Effector memory CD8-positive, alpha-beta T cell (primary cell): ENCODE measurements around the gene CERK.
"Not testable (repeated sequence)": the region's sequence is repeated elsewhere in the genome, so short reads cannot be mapped to it uniquely, and the experiment has no call there.

Experiments
- ATAC-seq: fragments of 150-1000 bp; cut with Tn5 transposase; replicated peaks from 2 replicates; pipeline ENCODE4 v1.10.0; 2021; ENCODE audit warnings: mild to moderate bottlenecking, moderate library complexity
- DNase-seq, 3 experiments: peaks; one replicate each; pipeline ENCODE4 v3.0.0; 2021
- H3K27ac Mint-ChIP-seq, 2 donors: one replicate each; pipeline ENCODE4 v1.8.0; 2022; ENCODE audit warnings: mild to moderate bottlenecking in 2 of 2, mixed read lengths in 2 of 2, moderate library complexity in 2 of 2
- H3K27me3 Mint-ChIP-seq, 2 donors: one replicate each; pipeline ENCODE4 v1.8.0; 2022; ENCODE audit warnings: mixed read lengths in 2 of 2
- H3K36me3 Mint-ChIP-seq: one replicate; pipeline ENCODE4 v1.8.0; 2022; ENCODE audit warnings: mild to moderate bottlenecking, moderate library complexity, mixed read lengths; ENCODE audit not compliant: insufficient read depth
- H3K4me1 Mint-ChIP-seq, 2 donors: one replicate each; pipeline ENCODE4 v1.8.0; 2022; ENCODE audit warnings: low read depth in 2 of 2, mixed read lengths in 2 of 2
- H3K4me3 Mint-ChIP-seq, 2 donors: one replicate each; pipeline ENCODE4 v1.8.0; 2022; ENCODE audit warnings: mild to moderate bottlenecking in 2 of 2, mixed read lengths in 2 of 2, moderate library complexity in 2 of 2
- H3K9me3 Mint-ChIP-seq, 2 donors: one replicate each; pipeline ENCODE4 v1.8.0; 2022; ENCODE audit warnings: mixed read lengths in 2 of 2
- total RNA-seq, 9 experiments: gene quantifications; one replicate each; lab custom pipeline; 2026; lab: John Stamatoyannopoulos, UW

CERK gene
- 98.0 to 399 (median 176) reads per million in 9 experiments for total RNA-seq

DNA sequence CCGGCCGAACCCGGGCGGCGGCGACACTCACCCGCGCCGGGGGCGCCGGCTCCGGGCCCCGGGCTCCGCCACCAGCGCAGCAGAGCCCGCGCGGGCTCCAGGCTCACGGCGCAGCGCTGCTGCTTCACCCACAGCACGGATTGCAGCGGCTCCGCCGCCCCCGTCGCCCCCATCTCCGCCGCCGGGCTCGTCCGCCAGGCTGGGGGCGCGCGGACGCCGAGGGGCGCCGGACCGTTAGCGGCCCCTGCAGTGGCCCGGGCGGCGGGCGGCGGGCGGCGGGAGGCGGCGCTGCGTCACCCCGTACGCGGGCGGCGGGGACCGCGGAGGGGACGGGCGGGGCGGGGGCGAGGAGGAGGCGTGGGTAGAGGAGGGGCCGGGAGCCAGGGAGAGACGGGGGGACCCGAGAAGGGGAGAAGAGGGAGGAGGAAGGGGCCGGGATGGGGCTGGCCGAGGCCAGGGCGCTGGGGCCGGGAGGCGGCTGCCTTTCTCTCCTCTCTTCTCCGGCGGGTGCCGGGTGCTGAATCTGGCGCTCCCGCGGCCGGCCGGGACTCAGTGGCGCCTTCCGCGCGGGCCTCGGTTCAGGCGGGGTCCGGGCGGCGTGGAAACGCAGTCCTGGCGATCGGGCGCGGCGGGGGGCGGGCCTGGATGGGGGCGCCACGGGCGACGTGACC is at the start of gene CERK:
Gene CERK, minus strand, starts transcription at position 277 of the 671 bp plus-strand sequence. Its CDS starts 104 bp downstream, at position 173.
- H3K4me1 Mint-ChIP-seq: peaks cover 34 to 42% of the 10 kb centered on the region in 2 donors
- DNase-seq: peak; percentile 46 to 57 (median 46)
- peak within 1 kb of the TSS; percentile 96 to 99 for H3K27ac Mint-ChIP-seq
- H3K36me3 Mint-ChIP-seq: peaks cover 46% of the 10 kb centered on the region
- peak within 1 kb of the TSS; percentile 97 to 99 for H3K4me3 Mint-ChIP-seq
- H3K9me3 Mint-ChIP-seq: no peaks in the 10 kb centered on the region
- H3K27me3 Mint-ChIP-seq: no peaks in the 10 kb centered on the region
- ATAC-seq: peak; percentile 47

DNA sequence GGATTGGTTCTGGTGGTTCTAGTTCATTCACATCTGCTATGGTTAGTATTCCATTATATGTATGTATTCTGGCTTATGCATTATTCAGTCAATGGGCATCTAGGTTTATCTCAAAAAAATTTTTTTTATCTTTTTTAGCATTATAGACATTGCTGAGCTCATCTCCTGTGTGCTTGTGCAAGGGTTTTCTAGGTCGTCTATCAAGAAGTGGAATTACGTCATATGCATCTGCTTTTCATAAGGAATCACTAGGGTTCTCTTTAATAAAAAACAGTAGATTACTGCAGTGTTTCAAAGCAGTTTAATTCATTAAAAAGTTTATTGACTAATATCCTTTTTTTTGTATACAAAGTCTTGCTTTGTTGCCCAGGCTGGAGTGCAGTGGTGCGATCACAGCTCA is 45.7 kb upstream of the CERK start:
- H3K27ac Mint-ChIP-seq: peak overlapping the region in 1 of 2 donors; percentile 58
- H3K4me3 Mint-ChIP-seq: no peak overlapping the region
- H3K36me3 Mint-ChIP-seq: peaks cover 9% of the 10 kb centered on the region
- H3K4me1 Mint-ChIP-seq: peaks cover 36 to 43% of the 10 kb centered on the region in 2 donors
- H3K9me3 Mint-ChIP-seq: no peaks in the 10 kb centered on the region
- ATAC-seq (no peak), DNase-seq (no peak)
- no peaks in the 10 kb centered on the region for H3K27me3 Mint-ChIP-seq

GRCh38 chr22:46782200-46782599 is 44.1 kb upstream of the CERK start:
- peak overlapping the region; percentile 8 to 90 for H3K27ac Mint-ChIP-seq
- H3K4me1 Mint-ChIP-seq: peaks cover 36 to 44% of the 10 kb centered on the region in 2 donors
- not testable (repeated sequence) for H3K36me3 Mint-ChIP-seq, H3K27me3 Mint-ChIP-seq, ATAC-seq, DNase-seq, H3K4me3 Mint-ChIP-seq, H3K9me3 Mint-ChIP-seq

DNA sequence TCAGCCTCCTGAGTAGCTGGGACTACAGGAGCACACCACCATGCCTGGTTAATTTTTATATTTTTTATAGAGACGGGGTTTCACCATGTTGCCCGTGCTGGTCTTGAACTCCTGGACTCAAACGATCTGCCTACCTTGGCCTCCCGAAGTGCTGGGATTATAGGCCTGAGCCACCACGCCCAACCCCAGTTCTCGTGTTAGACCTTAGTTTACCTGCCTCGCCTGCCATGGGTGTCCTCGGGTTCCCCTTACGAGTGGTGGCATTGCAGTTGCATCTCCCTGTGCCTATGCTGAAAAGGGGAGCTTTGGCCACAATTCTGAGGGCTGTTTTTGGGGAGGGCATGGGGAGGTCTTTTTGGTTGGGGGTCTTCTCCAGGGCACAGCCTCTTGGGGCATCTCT is 43.2 kb upstream of the CERK start:
- Mint-ChIP-seq H3K36me3 (peaks cover 13% of the 10 kb centered on the region), H3K4me3 (no peak overlapping the region), H3K27ac (peak overlapping the region; percentile 85 to 90), H3K4me1 (peaks cover 43 to 49% of the 10 kb centered on the region in 2 donors), H3K27me3 (no peaks in the 10 kb centered on the region), H3K9me3 (no peaks in the 10 kb centered on the region)
- ATAC-seq (no peak), DNase-seq (no peak)

- Mint-ChIP-seq H3K4me1 (peaks cover 48 to 55% of the 10 kb centered on the region in 2 donors), H3K36me3 (peaks cover 13% of the 10 kb centered on the region), H3K27ac (peak overlapping the region; percentile 85 to 90), H3K27me3 (no peaks in the 10 kb centered on the region), H3K9me3 (no peaks in the 10 kb centered on the region), H3K4me3 (no peak overlapping the region)
- DNase-seq (no peak), ATAC-seq (no peak)
These were observed 42.4 kb upstream of the CERK start for GRCh38 chr22:46780453-46780852.

DNA sequence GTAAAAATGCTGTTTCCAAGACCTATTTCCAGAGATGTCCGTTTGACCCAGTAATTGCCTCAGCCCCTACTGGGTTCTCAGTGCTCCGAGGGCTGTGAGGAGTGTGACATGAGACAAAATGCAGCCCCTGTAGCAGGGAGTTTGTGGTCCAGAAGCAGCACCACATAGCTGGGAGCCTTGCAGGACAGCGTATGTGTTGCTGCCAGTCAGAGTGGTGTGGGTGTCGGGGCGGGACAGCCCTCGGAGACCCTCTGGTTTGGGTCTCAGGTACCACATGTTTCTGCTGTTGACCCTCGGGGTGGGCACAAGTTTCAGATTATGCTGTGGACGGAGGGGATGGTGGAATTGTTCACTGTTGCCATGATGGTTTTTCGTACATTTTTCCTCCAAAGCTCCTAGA is 41.6 kb upstream of the CERK start:
- ATAC-seq (no peak), DNase-seq (no peak)
- peaks cover 16% of the 10 kb centered on the region for H3K36me3 Mint-ChIP-seq
- H3K9me3 Mint-ChIP-seq: no peaks in the 10 kb centered on the region
- H3K27ac Mint-ChIP-seq: peak overlapping the region; percentile 85 to 90
- H3K4me3 Mint-ChIP-seq: no peak overlapping the region
- no peaks in the 10 kb centered on the region for H3K27me3 Mint-ChIP-seq
- peaks cover 54 to 58% of the 10 kb centered on the region in 2 donors for H3K4me1 Mint-ChIP-seq

GRCh38 chr22:46779023-46779422 is 41.0 kb upstream of the CERK start:
- Mint-ChIP-seq H3K27me3 (no peaks in the 10 kb centered on the region), H3K27ac (peak overlapping the region; percentile 85 to 90), H3K4me3 (no peak overlapping the region), H3K36me3 (peaks cover 16% of the 10 kb centered on the region), H3K4me1 (peaks cover 59 to 64% of the 10 kb centered on the region in 2 donors), H3K9me3 (no peaks in the 10 kb centered on the region)
- DNase-seq: no peak
- no peak for ATAC-seq

GRCh38 chr22:46777609-46777970 is 39.5 kb upstream of the CERK start:
- Mint-ChIP-seq H3K27me3 (no peaks in the 10 kb centered on the region), H3K36me3 (peaks cover 16% of the 10 kb centered on the region), H3K27ac (peak overlapping the region; percentile 92 to 97), H3K4me3 (peak overlapping the region in 1 of 2 donors; percentile 31), H3K9me3 (no peaks in the 10 kb centered on the region), H3K4me1 (peaks cover 65 to 72% of the 10 kb centered on the region in 2 donors)
- DNase-seq (no peak), ATAC-seq (peak; percentile 29)

GRCh38 chr22:46776876-46777608 is 39.0 kb upstream of the CERK start:
- peak; percentile 16 for ATAC-seq
- no peaks in the 10 kb centered on the region for H3K9me3 Mint-ChIP-seq
- peaks cover 60 to 72% of the 10 kb centered on the region in 2 donors for H3K4me1 Mint-ChIP-seq
- H3K36me3 Mint-ChIP-seq: peaks cover 16% of the 10 kb centered on the region
- H3K27ac Mint-ChIP-seq: peak overlapping the region; percentile 92 to 97
- no peaks in the 10 kb centered on the region for H3K27me3 Mint-ChIP-seq
- H3K4me3 Mint-ChIP-seq: peak overlapping the region; percentile 31 to 56
- no peak for DNase-seq

- no peaks in the 10 kb centered on the region for H3K9me3 Mint-ChIP-seq
- DNase-seq: no peak
- peak overlapping the region; percentile 31 to 56 for H3K4me3 Mint-ChIP-seq
- H3K27me3 Mint-ChIP-seq: no peaks in the 10 kb centered on the region
- H3K27ac Mint-ChIP-seq: peak overlapping the region; percentile 92 to 97
- H3K4me1 Mint-ChIP-seq: peaks cover 53 to 64% of the 10 kb centered on the region in 2 donors
- ATAC-seq: no peak
- H3K36me3 Mint-ChIP-seq: peaks cover 16% of the 10 kb centered on the region
These were observed 38.1 kb upstream of the CERK start for GRCh38 chr22:46775850-46776826.

- DNase-seq (no peak), ATAC-seq (no peak)
- no peaks in the 10 kb centered on the region for H3K9me3 Mint-ChIP-seq
- H3K27ac Mint-ChIP-seq: peak overlapping the region; percentile 92 to 97
- H3K27me3 Mint-ChIP-seq: no peaks in the 10 kb centered on the region
- H3K4me1 Mint-ChIP-seq: peaks cover 59 to 68% of the 10 kb centered on the region in 2 donors
- H3K4me3 Mint-ChIP-seq: peak overlapping the region; percentile 31 to 66
- peaks cover 19% of the 10 kb centered on the region for H3K36me3 Mint-ChIP-seq
These were observed 37.2 kb upstream of the CERK start for GRCh38 chr22:46774980-46775849.

GRCh38 chr22:46774253-46774979 is 36.4 kb upstream of the CERK start:
- no peaks in the 10 kb centered on the region for H3K27me3 Mint-ChIP-seq
- ATAC-seq: peak; percentile 54
- DNase-seq: no peak
- peak overlapping the region; percentile 31 to 66 for H3K4me3 Mint-ChIP-seq
- H3K36me3 Mint-ChIP-seq: peaks cover 17% of the 10 kb centered on the region
- H3K27ac Mint-ChIP-seq: peak overlapping the region; percentile 92 to 97
- no peaks in the 10 kb centered on the region for H3K9me3 Mint-ChIP-seq
- H3K4me1 Mint-ChIP-seq: peaks cover 64 to 68% of the 10 kb centered on the region in 2 donors
